Measurements from ENCODE around the gene GRB10.

Gene GRB10

GRCh38 chr7:50610521-50611277, 172.0 kb downstream of the GRB10 start:
- Histone ChIP-seq H3K9ac (no peak overlapping the region), H3K4me2 (no peak overlapping the region), H2AFZ (ENCODE audit: low read depth) (no peak overlapping the region), H4K20me1 (ENCODE audit: insufficient read depth) (no peaks in the 10 kb centered on the region), H3K27ac (no peak overlapping the region), H3K79me2 (ENCODE audit: insufficient read depth, low read depth) (no peaks in the 10 kb centered on the region), H3K27me3 (ENCODE audit: insufficient read depth, low read depth) (no peaks in the 10 kb centered on the region), H3K36me3 (ENCODE audit: insufficient read depth) (no peaks in the 10 kb centered on the region; the same call in 1 of the 2 replicates), H3K4me3 (IDR thresholded peaks at IDR 0.05; ENCODE audit: insufficient read depth, low read depth, low read length) (no peak overlapping the region), H3K4me1 (ENCODE audit: low read depth, poor library complexity, severe bottlenecking) (peaks cover 9% of the 10 kb centered on the region)
- TF ChIP-seq, protein P1, sequence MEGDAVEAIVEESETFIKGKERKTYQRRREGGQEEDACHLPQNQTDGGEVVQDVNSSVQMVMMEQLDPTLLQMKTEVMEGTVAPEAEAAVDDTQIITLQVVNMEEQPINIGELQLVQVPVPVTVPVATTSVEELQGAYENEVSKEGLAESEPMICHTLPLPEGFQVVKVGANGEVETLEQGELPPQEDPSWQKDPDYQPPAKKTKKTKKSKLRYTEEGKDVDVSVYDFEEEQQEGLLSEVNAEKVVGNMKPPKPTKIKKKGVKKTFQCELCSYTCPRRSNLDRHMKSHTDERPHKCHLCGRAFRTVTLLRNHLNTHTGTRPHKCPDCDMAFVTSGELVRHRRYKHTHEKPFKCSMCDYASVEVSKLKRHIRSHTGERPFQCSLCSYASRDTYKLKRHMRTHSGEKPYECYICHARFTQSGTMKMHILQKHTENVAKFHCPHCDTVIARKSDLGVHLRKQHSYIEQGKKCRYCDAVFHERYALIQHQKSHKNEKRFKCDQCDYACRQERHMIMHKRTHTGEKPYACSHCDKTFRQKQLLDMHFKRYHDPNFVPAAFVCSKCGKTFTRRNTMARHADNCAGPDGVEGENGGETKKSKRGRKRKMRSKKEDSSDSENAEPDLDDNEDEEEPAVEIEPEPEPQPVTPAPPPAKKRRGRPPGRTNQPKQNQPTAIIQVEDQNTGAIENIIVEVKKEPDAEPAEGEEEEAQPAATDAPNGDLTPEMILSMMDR (conservative IDR thresholded peaks at IDR 0.05; ENCODE audit: low read depth, low read length): no peak

DNA sequence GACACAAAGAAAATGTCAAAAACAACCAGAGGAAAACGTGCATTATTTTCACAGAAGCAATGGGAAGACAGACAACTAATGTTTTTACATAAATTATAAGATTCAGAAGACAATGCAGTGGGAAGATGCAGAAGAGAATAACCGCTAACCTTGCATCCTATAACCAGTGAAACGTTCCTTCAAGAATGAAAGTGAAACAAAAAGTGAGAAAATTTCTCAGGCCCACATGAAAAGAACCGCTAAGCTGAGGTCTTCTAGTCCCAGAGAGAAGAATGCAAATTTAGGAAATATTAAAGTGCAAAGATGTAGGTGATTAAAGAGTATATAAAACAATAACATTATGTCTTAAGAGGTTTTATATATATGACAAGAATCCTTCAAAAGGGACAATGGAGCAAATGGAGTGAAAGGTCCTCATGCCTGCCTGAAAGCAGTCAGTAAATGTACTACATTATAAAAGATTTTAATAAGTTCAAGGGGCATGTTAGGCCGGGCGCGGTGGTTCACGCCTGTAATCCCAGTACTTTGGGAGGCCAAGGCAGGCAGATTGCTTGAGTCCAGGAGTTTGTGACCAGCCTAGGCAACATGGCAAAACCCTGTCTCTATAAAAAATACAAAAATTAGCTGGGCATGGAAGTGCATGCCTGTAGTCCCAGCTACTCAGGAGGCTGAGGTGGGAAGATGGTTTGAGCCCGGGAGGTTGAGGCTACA, 174.3 kb downstream of the GRB10 start:
- Histone ChIP-seq H3K36me3 (ENCODE audit: insufficient read depth) (no peaks in the 10 kb centered on the region; the same call in 1 of the 2 replicates), H3K27ac (no peak overlapping the region), H3K4me2 (no peak overlapping the region)

DNA sequence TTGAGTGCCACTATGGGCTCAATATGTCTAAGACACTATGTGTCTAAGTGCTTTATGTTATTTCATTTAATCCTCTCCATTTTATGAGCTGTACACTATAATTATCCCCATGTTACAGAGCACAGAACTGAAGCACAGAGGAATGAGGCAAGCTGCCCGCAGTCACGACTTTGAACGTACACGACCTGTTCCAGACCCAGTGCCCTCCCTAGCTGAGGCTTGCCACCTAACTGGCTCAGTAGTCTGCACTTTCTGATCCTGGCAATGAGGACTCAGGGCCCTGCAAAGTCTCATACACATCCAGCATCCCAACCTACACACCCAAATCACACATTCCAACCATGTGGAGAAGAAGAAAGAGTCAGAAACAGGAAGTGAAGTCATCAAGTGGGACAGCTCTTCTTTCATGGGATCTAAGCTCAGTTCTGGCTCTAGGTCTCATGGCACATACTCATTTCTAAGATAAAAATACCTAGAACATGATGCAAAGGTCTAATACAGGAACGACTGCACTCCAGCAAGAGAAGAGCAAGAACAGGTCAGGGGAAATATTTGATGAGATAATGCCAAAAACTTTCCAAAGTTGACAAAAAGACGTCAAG, 175.1 kb downstream of the GRB10 start:
- Histone ChIP-seq H3K27me3 (ENCODE audit: insufficient read depth, low read depth) (no peaks in the 10 kb centered on the region), H3K4me3 (IDR thresholded peaks at IDR 0.05; ENCODE audit: insufficient read depth, low read depth, low read length) (no peak overlapping the region), H3K9ac (no peak overlapping the region), H4K20me1 (ENCODE audit: insufficient read depth) (no peaks in the 10 kb centered on the region), H3K4me2 (no peak overlapping the region), H3K4me1 (ENCODE audit: low read depth, poor library complexity, severe bottlenecking) (peaks cover 9% of the 10 kb centered on the region), H3K27ac (no peak overlapping the region), H2AFZ (ENCODE audit: low read depth) (no peak overlapping the region), H3K79me2 (ENCODE audit: insufficient read depth, low read depth) (no peaks in the 10 kb centered on the region), H3K36me3 (ENCODE audit: insufficient read depth) (no peaks in the 10 kb centered on the region; the same call in 1 of the 2 replicates)
- TF ChIP-seq, protein P1 (conservative IDR thresholded peaks at IDR 0.05; ENCODE audit: low read depth, low read length): no peak

More for the DNA sequence above, 174.3 kb downstream of the GRB10 start:
- H3K4me3 ChIP-seq (IDR thresholded peaks at IDR 0.05; ENCODE audit: insufficient read depth, low read depth, low read length): no peak overlapping the region
- H3K27me3 ChIP-seq (ENCODE audit: insufficient read depth, low read depth): no peaks in the 10 kb centered on the region
- no peak overlapping the region for H2AFZ ChIP-seq (ENCODE audit: low read depth)
- no peaks in the 10 kb centered on the region for H4K20me1 ChIP-seq (ENCODE audit: insufficient read depth)
- no peak overlapping the region for H3K9ac ChIP-seq
- no peaks in the 10 kb centered on the region for H3K79me2 ChIP-seq (ENCODE audit: insufficient read depth, low read depth)
- peaks cover 9% of the 10 kb centered on the region for H3K4me1 ChIP-seq (ENCODE audit: low read depth, poor library complexity, severe bottlenecking)
- TF ChIP-seq, protein P1 (conservative IDR thresholded peaks at IDR 0.05; ENCODE audit: low read depth, low read length): no peak

DNA sequence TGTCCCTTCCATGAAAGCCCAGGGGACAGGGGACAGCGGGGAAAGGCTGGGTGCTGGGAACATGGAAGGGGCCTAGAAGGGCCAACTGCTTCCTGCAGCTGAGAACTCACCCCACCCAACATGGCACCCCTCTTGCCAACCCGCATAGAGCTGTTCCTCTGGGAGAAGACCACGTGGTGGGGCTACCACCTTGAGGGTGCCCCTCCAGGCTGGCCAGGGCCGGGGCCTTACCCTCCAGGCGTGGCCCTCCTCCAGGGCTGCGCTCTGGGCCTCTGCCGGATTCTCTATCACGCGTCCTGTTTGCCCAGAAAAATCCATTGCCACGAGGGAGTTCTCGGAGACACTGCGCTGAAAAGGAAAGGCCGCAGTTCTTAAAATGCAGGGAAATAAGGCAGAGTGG, 177.6 kb downstream of the GRB10 start:
- Histone ChIP-seq H4K20me1 (ENCODE audit: insufficient read depth) (no peaks in the 10 kb centered on the region), H3K79me2 (ENCODE audit: insufficient read depth, low read depth) (no peaks in the 10 kb centered on the region), H3K4me3 (IDR thresholded peaks at IDR 0.05; ENCODE audit: insufficient read depth, low read depth, low read length) (no peak overlapping the region)

More for the DNA sequence above, 177.6 kb downstream of the GRB10 start:
- H3K27me3 ChIP-seq (ENCODE audit: insufficient read depth, low read depth): no peaks in the 10 kb centered on the region
- H3K9ac ChIP-seq: no peak overlapping the region
- TF ChIP-seq, protein P1 (conservative IDR thresholded peaks at IDR 0.05; ENCODE audit: low read depth, low read length): no peak
- H3K4me1 ChIP-seq (ENCODE audit: low read depth, poor library complexity, severe bottlenecking): peaks cover 13% of the 10 kb centered on the region
- no peaks in the 10 kb centered on the region; the same call in 1 of the 2 replicates for H3K36me3 ChIP-seq (ENCODE audit: insufficient read depth)
- H3K27ac ChIP-seq: no peak overlapping the region
- H2AFZ ChIP-seq (ENCODE audit: low read depth): no peak overlapping the region
- H3K4me2 ChIP-seq: no peak overlapping the region
